ENCODE measurements around the gene RNF141.
A peak's percentile ranks its signal among the peaks of the same experiment; 100 is the strongest.

The RNF141 gene

GRCh38 chr11:10490398-10491241 is 50.4 kb downstream of the RNF141 start:
- TF ChIP-seq CTCF (IDR thresholded peaks at IDR 0.05; ENCODE audit: insufficient read depth, low read depth, low read length, missing control alignments), result no peak
- DNase-seq (ENCODE audit: low read depth), result no peak
- no peak overlapping the region for H3K4me3 ChIP-seq (ENCODE audit: low read depth, low read length)

GRCh38 chr11:10490032-10490397 is 51.0 kb downstream of the RNF141 start:
- DNase-seq (ENCODE audit: low read depth), result no peak
- H3K4me3 ChIP-seq (ENCODE audit: low read depth, low read length), result no peak overlapping the region
- no peak for TF ChIP-seq CTCF (IDR thresholded peaks at IDR 0.05; ENCODE audit: insufficient read depth, low read depth, low read length, missing control alignments)

- peak; percentile 74 for DNase-seq (ENCODE audit: low read depth)
- H3K4me3 ChIP-seq (ENCODE audit: low read depth, low read length), result no peak overlapping the region
- no peak for TF ChIP-seq CTCF (IDR thresholded peaks at IDR 0.05; ENCODE audit: insufficient read depth, low read depth, low read length, missing control alignments)
Measured at GRCh38 chr11:10488934-10489691, 51.9 kb downstream of the RNF141 start.

GRCh38 chr11:10488121-10488933 is 52.7 kb downstream of the RNF141 start:
- TF ChIP-seq CTCF (IDR thresholded peaks at IDR 0.05; ENCODE audit: insufficient read depth, low read depth, low read length, missing control alignments), result no peak
- H3K4me3 ChIP-seq (ENCODE audit: low read depth, low read length), result no peak overlapping the region
- peak; percentile 24 for DNase-seq (ENCODE audit: low read depth)

GRCh38 chr11:10487002-10487647 is 53.9 kb downstream of the RNF141 start:
- no peak overlapping the region for H3K4me3 ChIP-seq (ENCODE audit: low read depth, low read length)
- DNase-seq (ENCODE audit: low read depth), result no peak
- no peak for TF ChIP-seq CTCF (IDR thresholded peaks at IDR 0.05; ENCODE audit: insufficient read depth, low read depth, low read length, missing control alignments)

GRCh38 chr11:10486161-10486840 is 54.7 kb downstream of the RNF141 start:
- TF ChIP-seq CTCF (IDR thresholded peaks at IDR 0.05; ENCODE audit: insufficient read depth, low read depth, low read length, missing control alignments), result no peak
- DNase-seq (ENCODE audit: low read depth), result no peak
- no peak overlapping the region for H3K4me3 ChIP-seq (ENCODE audit: low read depth, low read length)

Data from GM12865 (cell line).